MM.1S (cell line): ENCODE results near the gene ZNF236.
"Not testable (repeated sequence)": the region's sequence is repeated elsewhere in the genome, so short reads cannot be mapped to it uniquely, and the experiment has no call there.

Source experiments
- DNase-seq: peaks from one replicate; pipeline ENCODE4 v3.0.0-alpha.2; 2015
- H2AFZ ChIP-seq: fragments of 300-600 bp; sonication (generic); 2 replicates; pipeline ENCODE4 v1.6.0; 2016; ENCODE audit warnings: antibody characterized with exemption, low read length
- H3F3A ChIP-seq: fragments of 300-600 bp; sonication (generic); 2 replicates; pipeline ENCODE4 v1.6.1; 2016; ENCODE audit warnings: mild to moderate bottlenecking, antibody characterized with exemption, low read length, moderate library complexity, mixed read lengths; ENCODE audit not compliant: insufficient read depth
- H3K27ac ChIP-seq: fragments of 300-600 bp; sonication (generic); 2 replicates; pipeline ENCODE4 v1.5.1; 2016; ENCODE audit warnings: mild to moderate bottlenecking, low read length
- H3K27me3 ChIP-seq: fragments of 300-600 bp; sonication (generic); replicated peaks from 2 replicates; pipeline ENCODE4 v1.6.0; 2016; ENCODE audit warnings: low read length; ENCODE audit not compliant: insufficient read depth
- H3K36me3 ChIP-seq: fragments of 300-600 bp; sonication (generic); replicated peaks from 2 replicates; pipeline ENCODE4 v1.6.1; 2016; ENCODE audit warnings: mild to moderate bottlenecking, low read length, mixed read lengths; ENCODE audit not compliant: insufficient read depth
- H3K4me1 ChIP-seq: fragments of 300-600 bp; sonication (generic); 2 replicates; pipeline ENCODE4 v1.6.1; 2016; ENCODE audit warnings: low read length, mixed read lengths
- H3K4me2 ChIP-seq: fragments of 300-600 bp; sonication (generic); 2 replicates; pipeline ENCODE4 v1.6.0; 2016; ENCODE audit warnings: low read depth, low read length
- H3K4me3 ChIP-seq: fragments of 300-600 bp; sonication (generic); 2 replicates; pipeline ENCODE4 v1.5.1; 2016; ENCODE audit warnings: low read length, mixed read lengths
- H3K79me2 ChIP-seq: fragments of 300-600 bp; sonication (generic); 2 replicates; pipeline ENCODE4 v1.6.1; 2016; ENCODE audit warnings: mixed run types, low read length, mixed read lengths
- H3K9ac ChIP-seq: fragments of 300-600 bp; sonication (generic); 2 replicates; pipeline ENCODE4 v1.6.1; 2016; ENCODE audit warnings: low read length, mixed read lengths
- H3K9me2 ChIP-seq: fragments of 300-600 bp; sonication (generic); replicated peaks from 2 replicates; pipeline ENCODE4 v1.6.1; 2016; ENCODE audit warnings: mild to moderate bottlenecking, low read length, mixed read lengths; ENCODE audit not compliant: insufficient read depth
- H3K9me3 ChIP-seq: fragments of 300-600 bp; sonication (generic); replicated peaks from 2 replicates; pipeline ENCODE4 v1.6.1; 2016; ENCODE audit warnings: mild to moderate bottlenecking, low read length, mixed read lengths; ENCODE audit not compliant: insufficient read depth
- H4K20me1 ChIP-seq: fragments of 300-600 bp; sonication (generic); 2 replicates; pipeline ENCODE4 v1.6.1; 2016; ENCODE audit warnings: mild to moderate bottlenecking, low read length, moderate library complexity, mixed read lengths; ENCODE audit not compliant: insufficient read depth
- CTCF ChIP-seq: fragments of 300-600 bp; sonication (generic); IDR thresholded peaks from 2 replicates; pipeline ENCODE4 v1.5.1; 2016; ENCODE audit warnings: antibody characterized with exemption, low read length, mixed read lengths
- EZH2 ChIP-seq: fragments of 300-600 bp; sonication (generic); optimal IDR thresholded peaks from 2 replicates; pipeline ENCODE3; 2017; ENCODE audit warnings: low read depth, mild to moderate bottlenecking, antibody characterized with exemption, low read length, mixed read lengths
- EZH2phosphoT487 ChIP-seq: fragments of 300-600 bp; sonication (generic); IDR thresholded peaks from 2 replicates; pipeline ENCODE4 v1.6.1; 2018; ENCODE audit warnings: antibody characterized with exemption, low read length

ZNF236 gene

GRCh38 chr18:76822506-76823160 lies at the start of gene ZNF236:
ZNF236 (plus strand) TSS chr18:76822557; CDS start chr18:76822608, 51 bp downstream.
- H2AFZ ChIP-seq: peak within 1 kb of the TSS; percentile 91
- peak within 1 kb of the TSS; percentile 89 for H3K4me3 ChIP-seq
- H3K27me3 ChIP-seq: no peaks in the 10 kb centered on the region
- no peaks in the 10 kb centered on the region for H3K36me3 ChIP-seq
- H3K9me2 ChIP-seq: no peaks in the 10 kb centered on the region
- peak within 1 kb of the TSS; percentile 83 for H3K27ac ChIP-seq
- H3K79me2 ChIP-seq: peaks cover 61% of the 10 kb centered on the region
- no peak for TF ChIP-seq EZH2
- no peak for TF ChIP-seq CTCF
- no peak for TF ChIP-seq EZH2phosphoT487
- peak; percentile 71 for DNase-seq
- peak within 1 kb of the TSS; percentile 99 for H3K9ac ChIP-seq
- no peaks in the 10 kb centered on the region for H3K9me3 ChIP-seq
- no peaks in the 10 kb centered on the region for H4K20me1 ChIP-seq
- H3K4me2 ChIP-seq: peak within 1 kb of the TSS; percentile 72
- H3F3A ChIP-seq: peaks cover 9% of the 10 kb centered on the region; the same call in 1 of the 2 replicates
- H3K4me1 ChIP-seq: no peaks in the 10 kb centered on the region

- Histone ChIP-seq H4K20me1 (no peaks in the 10 kb centered on the region), H3K9me2 (no peaks in the 10 kb centered on the region), H3K4me3 (no peak overlapping the region), H3K4me1 (no peaks in the 10 kb centered on the region), H3K4me2 (no peak overlapping the region), H3K27me3 (no peaks in the 10 kb centered on the region), H3K79me2 (no peaks in the 10 kb centered on the region), H2AFZ (no peak overlapping the region), H3K9me3 (no peaks in the 10 kb centered on the region), H3K27ac (no peak overlapping the region), H3K36me3 (no peaks in the 10 kb centered on the region), H3K9ac (no peak overlapping the region), H3F3A (no peaks in the 10 kb centered on the region)
- no peak for DNase-seq
- no peak for TF ChIP-seq EZH2phosphoT487
- no peak for TF ChIP-seq CTCF
- TF ChIP-seq EZH2: no peak
These were observed 49.7 kb upstream of the ZNF236 start for GRCh38 chr18:76772665-76773064.

- H3K9me3 ChIP-seq, H3F3A ChIP-seq, H3K27me3 ChIP-seq, H2AFZ ChIP-seq, H3K4me2 ChIP-seq, H3K79me2 ChIP-seq, DNase-seq, H4K20me1 ChIP-seq, H3K27ac ChIP-seq, H3K4me1 ChIP-seq, H3K9ac ChIP-seq, H3K4me3 ChIP-seq, H3K36me3 ChIP-seq, H3K9me2 ChIP-seq: not testable (repeated sequence)
These were observed 45.3 kb upstream of the ZNF236 start for GRCh38 chr18:76777036-76777435.

- Histone ChIP-seq H3F3A (no peaks in the 10 kb centered on the region), H3K9me3 (no peaks in the 10 kb centered on the region), H3K4me1 (no peaks in the 10 kb centered on the region), H3K4me3 (no peak overlapping the region), H3K27ac (no peak overlapping the region), H3K4me2 (no peak overlapping the region), H3K27me3 (no peaks in the 10 kb centered on the region), H3K9ac (no peak overlapping the region), H3K9me2 (no peaks in the 10 kb centered on the region), H3K36me3 (no peaks in the 10 kb centered on the region), H3K79me2 (no peaks in the 10 kb centered on the region), H2AFZ (no peak overlapping the region), H4K20me1 (no peaks in the 10 kb centered on the region)
- TF ChIP-seq EZH2phosphoT487: no peak
- TF ChIP-seq CTCF: no peak
- no peak for TF ChIP-seq EZH2
- no peak for DNase-seq
These were observed 38.4 kb upstream of the ZNF236 start for GRCh38 chr18:76783786-76784484.
